ENCODE results near the gene BBS1.
"Not testable (repeated sequence)": the region's sequence is repeated elsewhere in the genome, so short reads cannot be mapped to it uniquely, and the experiment has no call there.

Gene BBS1

GRCh38 chr11:66510271-66510989, at the start of gene BBS1:
BBS1 (plus strand) TSS chr11:66510635; CDS start chr11:66510660, 25 bp downstream.
- DNase-seq = peak; percentile 81

DNA sequence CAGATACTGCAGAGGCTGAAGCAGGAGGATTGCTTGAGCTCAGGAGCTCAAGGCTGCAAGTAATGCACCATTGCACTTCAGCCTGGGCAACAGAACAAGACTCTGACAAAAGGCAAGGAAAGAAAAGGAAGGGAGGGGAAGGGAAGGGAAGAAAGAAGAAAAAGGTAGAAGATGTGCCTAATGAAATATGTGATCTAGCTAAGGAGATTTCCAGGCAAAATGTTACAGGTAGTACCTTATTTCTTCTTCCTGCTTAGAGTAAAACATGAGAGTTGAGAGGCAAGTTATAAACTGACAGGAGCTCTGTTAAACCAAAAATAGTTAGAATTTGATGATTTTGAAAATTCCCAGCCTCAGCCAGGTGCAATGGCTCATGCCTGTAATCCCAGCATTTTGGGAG, 48.4 kb upstream of the BBS1 start:
- DNase-seq = no peak

GRCh38 chr11:66462911-66463310, 47.5 kb upstream of the BBS1 start:
- no peak for DNase-seq

GRCh38 chr11:66464116-66464515, 46.3 kb upstream of the BBS1 start:
- not testable (repeated sequence) for DNase-seq

- no peak for DNase-seq
Measured at GRCh38 chr11:66464916-66465315, 45.5 kb upstream of the BBS1 start.

- no peak for DNase-seq
Measured at GRCh38 chr11:66465373-66466224, 44.8 kb upstream of the BBS1 start.

DNA sequence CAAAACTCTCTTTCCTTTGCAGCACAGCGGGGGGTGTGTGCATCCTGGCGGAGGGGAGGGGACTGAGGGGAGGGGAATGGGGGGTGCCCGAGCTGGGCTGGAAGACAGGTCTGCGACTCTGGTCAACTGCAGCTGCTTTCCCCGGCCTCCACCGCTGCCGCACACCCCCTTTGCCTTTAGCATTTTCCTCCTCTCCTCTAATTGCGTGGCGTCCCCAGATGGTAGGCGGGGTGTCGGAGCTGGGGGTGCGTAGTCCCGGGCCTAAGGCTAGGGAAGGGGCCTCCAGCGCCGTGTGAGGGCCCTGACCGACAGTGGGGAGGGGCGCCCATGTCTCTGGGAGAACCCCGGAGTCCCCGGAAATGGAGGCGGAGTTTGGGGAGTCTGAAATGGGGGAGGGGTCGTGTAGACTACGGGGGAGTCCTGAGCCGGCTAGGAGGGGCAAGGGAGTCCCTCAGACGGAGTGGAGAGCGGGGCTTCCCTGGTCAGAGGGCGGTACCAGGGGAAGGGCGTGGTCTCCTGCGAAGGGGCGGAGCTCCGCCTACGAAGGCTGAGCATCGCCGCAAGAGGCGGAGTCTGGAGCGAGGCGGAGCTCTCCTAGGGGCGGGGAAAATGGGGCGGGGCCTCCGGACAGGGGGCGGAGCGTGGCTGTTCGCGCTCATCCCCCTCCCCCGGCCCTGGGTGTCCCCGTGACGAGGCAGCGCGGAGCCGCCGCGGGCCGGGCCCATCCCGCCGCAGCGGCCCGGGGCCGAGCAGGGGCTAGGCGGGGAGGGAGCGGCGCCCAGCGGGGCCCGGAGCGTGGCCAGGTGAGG, 44.0 kb upstream of the BBS1 start, which contains the start of gene PELI3:
PELI3 (plus strand) TSS at position 681 of the 809 bp plus-strand sequence. CDS start 1,224 bp downstream, outside the sequence.
- DNase-seq = peak; percentile 89

GRCh38 chr11:66467034-66467659, 43.3 kb upstream of the BBS1 start:
- DNase-seq = peak; percentile 40

DNA sequence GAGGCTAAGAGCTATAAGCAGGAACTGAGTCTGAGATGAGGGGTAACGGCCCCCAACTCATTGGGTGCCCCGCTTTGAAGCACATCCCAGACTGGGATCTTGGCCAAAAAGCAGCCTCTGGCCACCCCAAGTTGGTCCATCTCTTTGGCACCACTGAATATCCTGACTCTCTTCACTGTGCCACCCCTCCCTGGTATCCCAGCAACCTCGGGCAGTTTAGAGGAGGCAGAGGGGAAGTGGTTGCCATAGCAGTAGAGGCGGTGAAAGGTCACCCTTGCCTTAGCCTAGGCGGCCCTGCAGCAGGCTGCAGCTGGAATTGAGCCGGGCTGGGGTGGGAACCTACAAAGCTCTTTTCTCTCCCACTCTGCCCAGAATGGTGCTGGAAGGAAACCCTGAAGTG, 42.7 kb upstream of the BBS1 start:
- DNase-seq = no peak

DNA sequence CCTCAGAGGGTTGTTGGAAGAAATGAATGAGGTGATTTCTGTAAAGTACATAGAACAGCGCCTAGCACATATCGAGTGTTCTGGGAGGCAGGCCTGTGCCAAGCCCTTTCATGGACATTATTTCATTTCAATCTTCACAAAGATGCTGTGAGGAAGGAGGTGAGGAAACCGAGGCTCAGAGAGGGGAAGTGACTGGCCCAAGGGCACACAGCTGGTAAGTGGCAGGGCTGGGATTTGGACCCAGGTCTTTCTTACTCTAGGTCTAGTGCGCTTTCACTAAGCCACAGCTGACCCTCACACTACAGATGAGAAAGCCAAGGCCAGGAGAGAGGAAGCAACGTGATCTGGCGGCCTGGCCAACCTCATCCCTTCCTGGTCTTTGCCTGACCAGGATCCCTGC, 41.7 kb upstream of the BBS1 start:
- no peak for DNase-seq

DNA sequence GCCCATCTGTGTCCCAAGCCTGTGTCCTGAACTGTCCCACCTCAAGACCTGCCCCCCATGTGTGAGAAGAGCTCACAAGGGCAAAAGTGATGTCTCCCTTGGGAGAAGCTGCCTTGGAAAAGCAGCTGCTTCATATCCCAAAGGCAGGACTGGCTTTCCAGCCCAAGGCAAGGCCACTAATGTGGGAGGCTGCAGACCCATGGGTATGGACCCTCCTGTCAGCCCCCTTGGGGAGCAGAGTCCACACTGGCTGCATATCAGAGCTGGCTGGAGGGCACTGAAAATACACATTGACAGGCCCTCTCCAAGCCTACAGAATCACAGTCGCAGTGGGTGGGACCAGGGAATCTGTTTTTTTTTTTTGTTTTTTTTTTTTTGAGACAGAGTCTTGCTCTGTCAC, 41.0 kb upstream of the BBS1 start:
- DNase-seq = no peak

DNA sequence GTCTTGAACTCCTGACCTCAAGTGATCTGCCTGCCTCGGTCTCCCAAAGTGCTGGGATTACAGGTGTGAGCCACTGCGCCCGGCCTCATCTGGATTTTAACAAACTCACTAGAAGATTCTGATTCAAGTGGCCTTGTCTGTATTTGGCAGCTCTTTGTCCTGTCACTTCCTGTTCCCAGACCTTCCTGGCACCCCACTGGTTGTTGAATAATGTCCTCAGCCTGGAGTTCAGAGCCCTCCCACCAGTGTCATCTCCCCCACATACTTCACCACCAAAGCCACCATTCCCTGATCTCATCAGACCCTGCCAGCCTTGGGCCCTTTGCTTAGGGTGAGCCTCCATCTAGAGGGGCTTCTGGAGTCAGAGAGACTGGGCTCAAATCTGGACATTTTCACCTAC, 40.4 kb upstream of the BBS1 start:
- DNase-seq = no peak

GRCh38 chr11:66471142-66471541, 39.3 kb upstream of the BBS1 start:
- no peak for DNase-seq

GRCh38 chr11:66472054-66472453, 38.4 kb upstream of the BBS1 start:
- DNase-seq = no peak

DNA sequence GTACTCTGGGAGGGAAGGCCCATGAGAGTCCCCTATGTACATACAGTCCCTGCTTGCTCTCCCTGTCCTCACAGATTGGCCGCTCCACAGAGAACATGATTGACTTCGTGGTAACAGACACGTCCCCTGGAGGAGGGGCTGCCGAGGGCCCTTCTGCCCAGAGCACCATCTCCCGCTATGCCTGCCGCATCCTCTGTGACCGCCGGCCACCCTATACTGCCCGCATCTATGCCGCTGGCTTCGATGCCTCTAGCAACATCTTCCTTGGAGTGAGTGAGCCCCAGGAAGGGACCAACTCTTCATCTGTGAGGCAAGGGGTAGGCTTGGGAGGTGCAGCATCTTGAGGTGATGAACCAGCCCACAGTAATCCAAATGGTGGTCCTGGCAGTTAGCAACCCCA, 37.3 kb upstream of the BBS1 start:
- no peak for DNase-seq

DNA sequence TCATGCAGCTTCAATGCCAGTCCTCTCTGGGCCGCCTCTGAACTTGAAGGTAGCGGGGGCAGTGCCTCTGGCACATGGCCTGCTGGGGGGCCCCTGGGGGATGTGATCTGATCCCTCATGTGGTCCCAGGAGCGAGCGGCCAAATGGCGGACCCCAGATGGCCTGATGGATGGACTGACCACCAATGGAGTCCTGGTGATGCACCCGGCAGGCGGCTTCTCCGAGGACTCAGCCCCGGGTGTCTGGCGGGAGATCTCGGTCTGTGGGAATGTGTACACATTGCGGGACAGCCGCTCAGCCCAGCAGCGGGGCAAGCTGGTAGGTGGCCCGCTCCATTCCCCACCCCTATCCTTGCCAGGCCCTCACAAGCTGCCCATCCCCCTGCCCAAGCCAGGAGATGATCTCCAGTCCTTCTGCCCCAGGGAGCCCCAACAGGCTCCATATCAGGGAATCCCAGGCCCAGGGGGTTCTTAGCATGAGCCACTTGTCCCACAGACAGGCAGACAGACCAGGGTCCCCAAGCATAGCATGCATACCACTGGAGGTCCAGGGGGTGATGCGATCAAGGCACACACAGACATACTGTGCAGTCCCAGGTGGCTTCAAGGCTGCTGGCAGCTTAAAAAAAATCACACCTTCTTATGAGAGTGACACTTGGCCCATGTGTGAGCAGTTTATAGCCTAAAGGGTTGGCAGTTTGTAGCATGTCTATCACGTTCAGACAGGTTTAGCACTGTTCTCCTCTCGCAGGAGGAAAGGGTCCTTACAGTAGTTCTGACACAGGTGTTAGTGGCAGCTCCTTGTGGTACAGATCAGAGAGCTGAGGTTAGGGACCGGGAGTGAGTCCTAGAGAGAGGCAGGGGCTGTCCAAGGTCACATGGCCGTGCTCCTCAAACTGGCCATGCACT, 36.6 kb upstream of the BBS1 start:
- DNase-seq = no peak

GRCh38 chr11:66475349-66476172, 34.9 kb upstream of the BBS1 start:
- DNase-seq = no peak

GRCh38 chr11:66476173-66476840, 34.1 kb upstream of the BBS1 start:
- no peak for DNase-seq

- no peak for DNase-seq
Measured at GRCh38 chr11:66476841-66477251, 33.6 kb upstream of the BBS1 start.

Measured in EL (cell line).